Stimulated activated CD8-positive, alpha-beta memory T cell treated with anti-CD3 and anti-CD28 coated beads, Interleukin-12 subunit alpha, Interleukin-12 subunit beta, amount 100 ng/mL, for 1 hour (primary cell): ENCODE measurements around the gene ZNF106.

ENCODE experiments used
- DNase-seq: peaks from one replicate; pipeline ENCODE4 v3.0.0-alpha.2; 2020; ENCODE audit warnings: low read depth

ZNF106 gene

DNA sequence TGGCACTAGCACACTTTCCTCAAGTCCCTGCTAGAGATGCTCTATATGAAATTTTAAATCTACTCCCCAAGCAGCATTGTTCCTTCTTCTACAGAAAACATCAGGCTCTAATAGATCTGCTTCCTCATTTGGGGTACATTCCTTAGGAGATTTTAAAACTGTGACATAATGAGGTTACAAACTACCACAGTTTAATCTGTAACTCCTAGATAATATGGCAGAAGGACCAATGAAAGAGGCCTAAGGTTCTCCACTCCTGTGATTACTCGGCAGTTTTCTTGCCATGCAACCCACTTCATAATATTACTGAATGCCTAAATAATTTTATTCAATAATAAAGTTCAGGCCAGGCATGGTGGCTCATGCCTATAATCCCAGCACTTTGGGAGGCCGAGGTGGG lies 16.1 kb downstream of the ZNF106 start:
- DNase-seq: no peak

DNA sequence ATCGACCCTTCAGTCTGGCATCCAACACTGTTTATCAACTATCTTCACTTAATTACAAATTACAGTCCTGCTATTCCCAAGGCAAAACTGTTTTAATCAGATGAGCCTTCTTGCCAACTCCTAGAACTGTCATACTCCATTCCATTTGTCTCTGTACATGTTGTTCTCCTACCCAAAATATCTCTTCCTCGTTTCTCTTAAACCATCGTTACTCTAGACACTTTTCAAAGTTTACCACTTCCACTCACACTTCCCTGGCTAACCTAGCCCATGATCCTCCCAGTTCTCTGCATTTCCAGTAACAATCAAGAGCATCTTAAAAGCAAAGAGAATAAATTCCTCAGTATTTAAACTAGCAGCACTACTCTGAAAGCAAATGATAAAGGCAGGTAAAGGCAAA lies 19.9 kb downstream of the ZNF106 start:
- DNase-seq: no peak

DNA sequence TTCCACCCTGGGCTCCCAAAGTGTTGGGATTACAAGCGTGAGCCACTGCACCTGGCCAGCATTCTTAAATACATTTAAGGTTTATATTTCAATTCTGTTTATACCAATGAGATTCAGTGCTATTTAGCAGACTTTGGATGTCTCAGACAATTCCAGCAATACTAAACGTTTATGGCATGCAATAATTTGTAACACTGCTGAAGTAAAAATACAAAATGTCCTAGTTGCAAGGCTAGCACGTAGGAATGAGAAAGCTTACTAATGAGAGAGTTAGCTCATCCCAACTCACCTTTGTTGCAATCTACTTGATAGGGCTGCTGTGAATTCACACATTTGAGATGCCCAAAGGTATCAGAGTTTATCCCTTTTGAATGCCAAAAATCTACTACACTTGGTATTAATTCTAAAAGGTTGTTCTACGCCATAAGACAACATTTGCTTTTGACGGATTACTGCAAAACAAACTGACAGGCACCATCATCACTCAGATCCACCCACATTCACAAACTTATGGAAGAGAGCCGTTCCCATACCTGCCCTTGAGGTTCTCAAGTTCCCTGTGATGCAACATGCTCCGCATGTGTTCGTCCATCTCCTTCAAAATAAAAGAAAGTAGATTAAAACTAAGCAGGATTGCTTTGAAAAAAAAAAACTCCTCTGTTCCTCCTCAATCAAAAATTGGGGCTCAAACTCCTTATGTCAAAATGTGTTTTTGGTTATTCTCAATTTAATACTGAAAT lies 25.3 kb downstream of the ZNF106 start:
- no peak for DNase-seq

DNA sequence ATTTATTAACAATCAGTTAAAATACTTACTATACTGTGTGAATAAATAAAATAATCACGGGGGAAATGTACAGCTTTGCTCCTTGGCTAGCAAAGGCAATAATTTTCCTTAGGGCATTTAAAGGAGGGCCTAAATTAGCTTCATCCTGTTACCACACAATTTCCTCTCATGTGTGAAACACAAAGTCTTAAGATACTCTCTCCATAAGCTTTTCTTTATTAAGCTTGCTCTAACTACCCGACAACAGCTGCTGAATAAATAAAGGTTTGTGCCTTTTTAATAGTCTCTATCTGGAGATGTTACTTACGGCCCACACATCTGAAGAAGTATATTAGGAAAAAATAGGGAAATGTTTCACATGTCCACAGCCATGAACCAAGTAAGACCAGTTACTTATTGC lies 29.7 kb downstream of the ZNF106 start:
- no peak for DNase-seq

DNA sequence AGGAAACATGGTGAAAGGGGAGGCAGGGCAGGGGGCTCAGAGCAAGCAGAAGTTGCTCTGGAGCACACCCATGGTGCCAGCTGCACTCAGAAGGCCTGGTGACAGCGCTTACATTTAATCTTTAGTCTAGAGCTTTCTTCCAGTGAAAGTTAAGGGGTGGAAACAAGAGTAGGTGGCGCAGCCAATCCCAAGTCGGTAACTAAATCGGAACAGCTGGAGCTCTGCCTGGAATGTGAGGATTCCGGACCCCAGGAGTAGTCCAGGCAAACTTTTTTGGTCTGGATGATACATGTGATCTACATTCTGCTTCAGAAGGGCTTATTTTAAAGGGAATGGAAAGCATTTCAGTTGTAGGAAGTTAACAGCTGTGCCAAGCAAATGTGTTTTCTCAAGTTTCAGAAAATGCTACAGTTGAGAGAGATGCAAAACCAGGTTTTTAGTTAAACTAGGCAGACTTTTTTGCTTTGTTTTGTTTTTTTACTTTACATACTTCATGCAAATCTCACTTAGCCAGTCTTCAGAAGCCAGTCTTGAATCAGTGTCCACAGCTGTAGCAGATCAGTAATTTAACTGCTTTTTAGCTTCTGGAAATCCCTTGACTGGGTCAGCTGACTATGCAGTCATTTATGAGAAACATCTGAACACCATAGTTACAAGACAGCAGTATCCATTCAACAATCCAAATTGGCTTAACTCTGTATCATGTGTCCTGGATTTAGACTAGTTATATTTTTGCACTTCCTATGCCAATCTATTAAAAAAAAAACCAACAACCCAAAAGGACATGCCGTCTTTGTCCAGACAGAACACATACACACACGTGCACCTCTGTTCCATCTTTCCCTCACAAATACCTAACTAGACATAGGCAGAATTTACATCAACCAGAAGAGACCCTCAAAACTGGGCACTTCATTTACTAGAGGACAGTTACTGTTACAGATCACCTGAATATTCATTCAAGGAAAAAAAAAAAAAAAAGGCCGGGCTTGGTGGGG lies 33.2 kb downstream of the ZNF106 start:
- no peak for DNase-seq

DNA sequence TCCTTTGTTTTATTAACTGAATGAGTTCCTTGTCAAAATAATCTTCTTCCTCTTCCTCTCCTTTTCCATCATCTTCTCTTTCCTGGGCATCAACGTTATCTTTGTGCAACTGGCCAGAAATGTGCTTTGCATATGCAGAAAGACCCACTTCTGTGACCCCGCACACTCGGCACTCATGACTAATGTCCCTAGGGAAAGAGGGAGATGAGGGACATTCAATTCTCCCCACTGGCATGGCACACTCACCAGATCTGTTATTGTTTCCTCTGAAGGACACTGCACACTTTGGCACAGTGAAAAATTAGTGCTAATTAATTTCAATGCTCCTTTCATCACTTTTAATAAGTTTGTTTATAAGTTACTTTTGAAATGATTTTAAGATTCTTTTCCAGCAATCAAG lies 34.0 kb downstream of the ZNF106 start:
- no peak for DNase-seq

DNA sequence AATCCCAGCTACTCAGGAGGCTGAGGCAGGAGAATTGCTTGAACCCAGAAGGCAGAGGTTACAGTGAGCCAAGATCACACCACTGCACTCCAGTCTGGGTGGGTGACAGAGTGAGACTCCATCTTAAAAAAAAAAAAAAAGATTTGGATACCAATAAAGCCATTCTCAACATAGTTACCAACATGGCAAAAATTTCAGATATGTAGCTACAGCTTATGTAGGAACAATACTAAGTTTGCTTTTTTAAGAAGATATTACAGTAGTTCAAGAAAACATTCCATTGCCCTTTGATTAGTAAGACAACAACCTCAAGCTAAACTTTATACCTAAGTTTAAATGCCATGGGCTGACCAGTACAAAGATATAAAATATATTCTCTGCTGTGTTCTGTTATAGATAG lies 34.4 kb downstream of the ZNF106 start:
- no peak for DNase-seq

DNA sequence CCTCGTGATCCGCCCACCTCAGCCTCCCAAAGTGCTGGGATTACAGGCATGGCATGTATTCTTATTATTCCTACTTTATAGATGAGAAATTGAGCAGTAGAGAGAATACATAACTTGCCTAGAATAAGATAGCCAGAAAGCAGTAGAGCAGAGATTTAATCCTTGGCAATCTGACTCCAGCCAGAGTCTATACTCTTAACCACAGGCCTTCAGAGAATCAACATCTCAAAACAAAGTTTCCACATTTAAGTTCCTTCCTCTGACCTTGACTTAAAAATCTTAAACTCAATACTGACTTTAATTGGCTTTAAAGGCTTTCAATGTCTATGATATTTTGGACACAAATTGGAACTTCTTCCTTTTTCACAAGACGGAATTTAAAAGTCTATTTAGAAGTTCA lies 37.1 kb downstream of the ZNF106 start:
- DNase-seq: no peak

DNA sequence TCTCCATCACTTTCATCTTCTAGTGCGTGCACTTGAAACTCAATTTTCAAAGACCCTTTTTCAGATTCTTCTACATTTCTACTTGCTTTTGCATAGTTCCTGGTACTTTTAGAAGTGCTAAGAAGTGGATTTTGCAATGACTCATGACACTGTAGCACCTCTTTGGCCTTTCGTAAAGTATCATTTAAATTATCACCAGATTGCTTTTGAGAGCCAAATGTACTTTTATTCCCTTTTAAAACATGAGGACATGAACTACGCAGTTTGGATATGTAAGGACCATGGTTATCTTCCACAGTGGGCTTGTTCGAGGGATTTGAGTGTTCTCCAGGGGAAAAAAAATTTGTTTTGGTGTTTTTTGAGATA lies 40.5 kb downstream of the ZNF106 start:
- DNase-seq: no peak

DNA sequence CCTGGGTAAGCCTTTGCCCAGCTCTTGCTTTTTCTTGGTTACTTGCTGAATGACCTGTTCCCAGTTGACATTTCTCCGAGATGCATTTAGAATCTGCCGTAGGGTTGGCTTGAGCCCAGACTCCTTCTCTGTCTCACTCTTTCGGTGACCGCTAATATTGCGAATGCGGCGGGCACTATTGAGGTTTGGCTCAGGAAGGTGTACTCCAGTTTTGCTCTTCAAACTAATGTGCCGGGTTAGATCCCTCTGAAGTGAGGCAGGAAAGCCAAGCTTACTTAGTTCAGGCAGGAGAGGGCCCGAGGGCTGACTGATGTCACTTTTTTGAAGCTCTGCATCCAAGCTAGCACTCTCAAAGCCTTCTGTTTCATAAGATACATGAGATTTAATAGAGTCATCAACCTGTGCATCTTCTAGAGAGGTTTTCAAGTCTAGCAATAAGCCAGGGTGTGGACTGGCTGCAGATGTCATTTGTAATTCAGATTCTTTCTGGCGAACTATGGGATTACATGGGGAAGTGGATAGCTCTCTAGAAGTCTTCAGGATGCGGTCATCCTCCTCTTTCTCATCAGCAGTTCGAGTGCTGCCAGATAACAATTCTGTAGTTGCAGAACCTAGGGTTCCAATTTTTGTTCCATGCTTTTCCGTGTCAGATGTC lies 41.0 kb downstream of the ZNF106 start:
- DNase-seq: no peak

DNA sequence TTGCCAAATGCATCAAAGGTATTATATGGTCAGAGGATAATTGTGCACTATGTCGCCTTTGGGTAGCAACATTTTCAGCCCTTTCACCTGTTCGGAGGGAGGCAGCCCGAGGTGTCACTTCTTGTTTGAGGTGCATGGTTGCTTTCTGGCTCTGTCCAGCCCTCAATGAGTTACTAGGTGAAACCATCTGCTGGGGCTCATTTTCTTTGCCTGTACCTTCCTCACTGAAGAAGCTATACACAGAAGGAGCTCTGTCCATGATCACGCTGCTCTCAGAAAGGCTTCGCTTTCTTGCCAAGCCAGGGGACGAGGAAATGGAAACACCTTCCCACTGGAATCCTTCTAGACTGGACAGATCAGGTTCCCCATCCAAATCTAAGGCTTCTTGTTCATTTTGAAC lies 42.7 kb downstream of the ZNF106 start:
- DNase-seq: no peak

DNA sequence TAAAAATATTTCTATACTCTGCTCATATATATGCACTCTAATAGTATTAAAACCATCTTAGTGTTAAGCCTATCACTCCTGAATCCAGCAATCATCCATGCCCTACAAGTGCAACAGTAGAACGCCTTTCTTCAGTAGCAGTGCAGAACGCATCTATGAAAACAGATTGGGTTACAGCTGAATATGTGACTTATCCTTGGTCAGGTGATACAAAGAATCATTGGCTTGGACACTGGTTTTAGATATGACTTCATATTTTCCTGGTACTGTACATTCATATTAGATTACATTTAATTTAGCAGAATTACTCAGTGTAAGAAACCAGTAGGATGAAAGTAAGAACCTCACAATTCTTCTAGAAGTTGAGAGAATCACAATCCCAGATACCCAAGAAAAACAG lies 43.3 kb downstream of the ZNF106 start:
- no peak for DNase-seq

DNA sequence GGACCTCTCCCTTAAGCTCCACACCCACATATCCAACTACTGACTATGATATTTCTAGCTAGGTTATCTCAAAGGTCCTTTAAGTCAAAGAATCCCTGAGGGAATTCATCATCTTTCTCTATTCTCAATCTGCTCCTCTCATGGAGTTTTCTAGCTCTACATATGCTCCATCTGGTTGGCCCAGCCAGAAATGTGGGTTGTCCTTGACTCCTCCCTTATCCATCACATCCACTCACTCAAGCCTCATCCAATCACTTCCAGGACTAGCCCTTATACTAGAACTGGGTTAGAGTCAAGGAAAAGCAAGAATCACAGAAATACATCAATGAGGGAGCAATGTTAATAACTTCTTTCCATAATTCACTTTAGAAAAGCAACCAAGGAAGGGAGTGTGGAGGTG lies 45.4 kb downstream of the ZNF106 start:
- no peak for DNase-seq

DNA sequence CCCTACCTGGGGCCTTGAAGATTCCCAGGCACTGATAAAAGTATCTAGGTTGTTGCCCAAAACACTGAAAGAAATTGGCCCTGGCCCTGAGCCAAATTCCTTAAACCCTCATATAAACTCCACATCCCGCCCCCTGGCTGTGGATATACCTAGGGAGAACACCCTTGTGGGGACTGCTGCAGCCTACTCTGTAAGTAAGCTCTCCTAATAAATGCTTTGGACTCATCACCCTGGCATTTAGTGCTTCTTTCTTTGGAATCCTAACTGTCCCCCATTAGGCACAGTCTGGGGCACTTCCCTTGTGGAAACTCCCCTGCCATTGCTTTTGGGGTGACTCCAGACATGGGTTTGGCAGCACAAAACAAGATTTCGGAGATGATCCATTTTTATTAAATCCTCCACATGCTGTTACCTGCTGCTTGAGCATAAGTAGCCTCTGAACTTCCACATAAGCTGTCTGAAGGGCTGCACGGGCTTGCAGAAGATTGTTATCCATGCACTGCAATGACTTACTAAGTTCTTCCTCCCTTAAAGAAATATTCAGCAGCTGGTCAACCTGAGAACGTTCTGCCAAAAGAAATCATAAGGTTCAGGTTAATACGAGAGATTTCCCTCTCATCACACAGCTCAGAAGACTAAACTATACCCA lies 46.4 kb downstream of the ZNF106 start:
- DNase-seq: no peak

DNA sequence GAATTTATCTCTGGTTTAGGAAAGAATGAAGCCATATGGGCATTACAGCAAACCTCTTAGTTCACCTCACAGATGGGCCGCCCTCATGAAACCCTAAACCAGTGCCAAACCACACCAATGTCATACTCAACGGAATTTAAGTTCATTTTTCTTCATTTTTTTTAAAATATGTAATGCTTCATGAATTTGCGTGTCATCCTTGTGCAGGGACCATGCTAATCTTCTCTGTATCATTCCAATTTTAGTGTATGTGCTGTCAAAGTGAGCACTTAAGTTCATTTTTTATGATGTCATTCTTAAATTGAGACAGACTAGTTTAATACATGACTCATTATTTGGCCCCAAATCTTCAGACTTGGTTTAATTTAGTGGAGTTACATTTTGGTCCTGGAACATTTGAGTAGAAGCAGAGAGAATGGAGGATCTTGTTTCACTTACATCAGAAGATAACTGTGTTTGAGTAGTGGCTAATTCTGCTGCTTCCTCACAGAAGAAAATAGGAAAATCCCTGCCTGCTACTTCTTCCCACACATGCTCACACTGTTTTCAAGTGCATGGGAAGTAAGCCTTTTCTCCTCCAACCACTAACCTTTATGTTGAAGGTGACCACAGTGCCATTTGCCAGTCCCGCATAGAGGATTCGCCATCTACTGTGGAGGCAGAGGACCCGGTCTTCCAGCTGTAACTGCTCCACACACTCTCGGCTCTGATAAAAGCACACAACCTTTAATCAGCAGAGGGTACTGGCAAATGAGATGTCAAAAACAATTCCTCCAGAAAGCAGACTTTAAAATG lies 63.3 kb downstream of the ZNF106 start:
- DNase-seq: no peak

DNA sequence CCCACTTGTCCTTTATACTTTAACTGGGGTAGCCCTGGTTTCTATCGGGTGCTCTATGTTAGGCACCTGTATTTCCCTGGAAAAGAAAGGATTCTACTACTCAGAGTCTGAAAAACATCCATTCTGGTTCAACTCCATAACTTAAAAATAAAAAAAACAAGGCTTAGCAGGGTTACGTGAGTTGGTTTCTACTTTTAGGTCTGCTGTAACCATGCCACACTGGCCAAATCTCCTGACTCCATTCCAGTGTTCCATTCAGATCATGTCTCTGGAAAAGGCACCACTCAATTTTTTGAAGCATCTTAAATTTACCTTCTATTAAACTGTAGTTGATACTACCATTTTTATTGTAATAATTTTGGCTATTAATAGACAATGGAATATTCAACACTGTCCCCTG lies 69.6 kb downstream of the ZNF106 start:
- no peak for DNase-seq

DNA sequence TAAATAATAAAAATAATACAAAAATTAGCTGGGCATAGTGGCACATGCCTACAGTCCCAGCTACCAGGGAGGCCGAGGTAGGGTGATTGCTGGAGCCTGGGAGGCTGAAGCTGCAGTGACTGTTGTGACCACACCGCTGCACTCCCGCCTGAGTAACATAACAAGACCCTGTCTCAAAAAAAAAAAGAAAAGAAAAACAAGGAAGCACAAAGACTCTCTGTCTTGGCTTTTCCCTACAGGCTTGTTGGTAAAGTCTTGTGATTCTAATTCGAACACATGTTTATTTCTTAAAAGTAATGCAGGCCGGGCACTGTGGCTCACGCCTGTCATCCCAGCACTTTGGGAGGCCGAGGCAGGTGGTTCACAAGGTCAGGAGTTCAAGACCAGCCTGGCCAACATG lies 71.6 kb downstream of the ZNF106 start:
- DNase-seq: no peak

DNA sequence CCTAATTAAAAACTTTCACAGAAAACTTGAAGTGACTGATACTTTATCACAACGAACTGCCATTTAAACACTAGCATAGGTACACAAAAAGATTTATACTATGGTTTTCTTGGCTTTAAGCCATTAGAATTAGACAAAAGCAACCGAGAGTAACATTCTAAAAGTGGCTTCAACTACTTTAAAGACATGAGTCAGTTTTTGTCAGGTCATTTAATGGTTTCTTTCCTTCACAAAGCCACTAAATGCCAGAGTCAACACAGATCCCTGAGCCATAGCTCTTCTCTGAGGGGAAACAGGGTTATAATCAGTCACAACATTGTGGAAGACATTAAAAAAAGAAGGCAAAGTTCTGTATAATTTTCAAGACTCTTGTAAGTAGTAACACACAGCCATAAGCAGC lies 77.0 kb downstream of the ZNF106 start:
- DNase-seq: no peak

DNA sequence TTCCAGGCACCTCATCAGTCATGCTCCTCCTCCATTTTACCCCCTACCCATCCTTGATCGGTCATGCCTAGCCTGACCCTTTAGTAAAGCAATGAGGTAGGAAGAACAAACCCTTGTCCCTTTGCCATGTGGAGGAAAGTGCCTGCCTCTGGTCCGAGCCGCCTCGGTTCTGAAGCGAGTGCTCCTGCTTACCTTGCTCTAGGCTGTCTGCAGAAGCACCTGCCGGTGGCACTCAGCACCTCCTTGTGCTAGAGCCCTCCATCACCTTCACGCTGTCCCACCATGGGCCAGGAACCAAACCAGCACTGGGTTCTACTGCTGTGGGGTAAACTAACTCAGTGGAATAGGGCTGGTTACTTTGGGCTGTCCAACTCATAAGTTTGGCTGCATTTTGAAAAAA lies 79.1 kb downstream of the ZNF106 start:
- no peak for DNase-seq

DNA sequence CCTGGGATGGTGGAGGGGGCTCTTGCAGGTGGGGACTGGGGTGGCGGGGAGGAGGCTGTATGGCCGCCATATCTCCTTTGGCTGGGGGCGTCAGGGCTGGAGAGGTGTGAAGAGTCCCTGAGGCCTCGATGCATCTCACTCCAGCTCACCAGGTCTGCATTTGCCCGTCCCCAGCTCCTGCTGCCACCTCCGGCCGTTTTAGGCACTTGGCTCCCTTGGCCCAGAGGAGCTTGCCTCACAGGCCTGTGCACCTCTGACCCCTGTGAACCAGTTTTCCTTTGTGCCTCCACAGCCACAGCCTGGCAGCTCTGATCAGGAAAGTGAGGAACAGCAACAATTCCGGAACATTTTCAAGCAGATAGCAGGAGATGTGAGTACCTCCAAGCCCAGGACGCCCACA lies 81.9 kb downstream of the ZNF106 start:
- no peak for DNase-seq

DNA sequence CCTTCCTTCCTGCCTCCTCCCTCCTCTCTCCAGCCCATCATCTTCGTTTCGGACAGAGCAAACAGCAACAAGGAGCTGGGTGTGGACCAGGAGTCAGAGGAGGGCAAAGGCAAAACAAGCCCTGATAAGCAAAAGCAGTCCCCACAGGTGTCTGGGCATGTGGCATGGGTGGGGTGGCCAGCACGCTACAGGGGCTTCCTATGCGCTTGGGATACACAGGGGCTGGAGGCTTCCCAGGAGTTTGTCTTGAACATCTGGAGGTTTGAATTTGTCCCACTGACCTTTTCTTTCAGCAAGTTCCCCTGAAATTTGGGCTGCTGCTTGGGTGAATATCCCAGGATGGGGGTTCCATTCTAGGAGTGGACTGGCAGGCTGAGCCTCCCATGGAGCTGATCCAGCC lies 82.8 kb downstream of the ZNF106 start:
- DNase-seq: no peak
